BLaER1 (cell line): ENCODE data around the gene KRT72.

Experiments
- H3K27ac ChIP-seq: shearing (Covaris generic); formaldehyde crosslinking; 2 replicates; pipeline ENCODE4 v1.8.1; 2022
- H3K27me3 ChIP-seq: shearing (Covaris generic); formaldehyde crosslinking; 2 replicates; pipeline ENCODE4 v1.8.1; 2022
- H3K36me3 ChIP-seq: shearing (Covaris generic); formaldehyde crosslinking; 2 replicates; pipeline ENCODE4 v1.8.1; 2022
- H3K4me1 ChIP-seq: shearing (Covaris generic); formaldehyde crosslinking; 2 replicates; pipeline ENCODE4 v1.8.1; 2022
- H3K4me2 ChIP-seq: shearing (Covaris generic); formaldehyde crosslinking; 2 replicates; pipeline ENCODE4 v1.8.1; 2022
- H3K4me3 ChIP-seq: shearing (Covaris generic); formaldehyde crosslinking; 2 replicates; pipeline ENCODE4 v1.8.1; 2022
- H3K9ac ChIP-seq: shearing (Covaris generic); formaldehyde crosslinking; 2 replicates; pipeline ENCODE4 v1.8.1; 2022
- H3K9me3 ChIP-seq: shearing (Covaris generic); formaldehyde crosslinking; 2 replicates; pipeline ENCODE4 v1.8.1; 2022
- H4K20me1 ChIP-seq: shearing (Covaris generic); formaldehyde crosslinking; 2 replicates; pipeline ENCODE4 v1.8.1; 2022
- Cebpa-rat ChIP-seq: shearing (Covaris generic); IDR thresholded peaks from 2 replicates; pipeline ENCODE4 v1.8.1; 2022

Gene KRT72

GRCh38 chr12:52630599-52631200 lies 29.4 kb upstream of the KRT72 start:
- peaks cover 43% of the 10 kb centered on the region for H3K4me1 ChIP-seq
- H3K4me3 ChIP-seq, result no peak overlapping the region
- no peaks in the 10 kb centered on the region for H3K27me3 ChIP-seq
- H3K27ac ChIP-seq, result peak overlapping the region; percentile 15; the same call in 1 of the 2 replicates
- H3K9me3 ChIP-seq, result no peaks in the 10 kb centered on the region
- no peaks in the 10 kb centered on the region for H3K36me3 ChIP-seq
- H3K4me2 ChIP-seq, result peak overlapping the region; percentile 35
- no peak overlapping the region for H3K9ac ChIP-seq
- H4K20me1 ChIP-seq, result no peaks in the 10 kb centered on the region
- TF ChIP-seq Cebpa-rat, result no peak

GRCh38 chr12:52630008-52630500 lies 28.8 kb upstream of the KRT72 start:
- H3K4me2 ChIP-seq, result no peak overlapping the region
- H3K27ac ChIP-seq, result no peak overlapping the region
- H3K36me3 ChIP-seq, result no peaks in the 10 kb centered on the region
- H3K27me3 ChIP-seq, result no peaks in the 10 kb centered on the region
- H3K4me1 ChIP-seq, result peaks cover 43% of the 10 kb centered on the region
- H3K9me3 ChIP-seq, result no peaks in the 10 kb centered on the region
- no peaks in the 10 kb centered on the region for H4K20me1 ChIP-seq
- no peak overlapping the region for H3K4me3 ChIP-seq
- TF ChIP-seq Cebpa-rat, result no peak
- no peak overlapping the region for H3K9ac ChIP-seq

- Histone ChIP-seq H3K4me3 (no peak overlapping the region), H3K27ac (no peak overlapping the region), H3K9ac (no peak overlapping the region), H3K27me3 (no peaks in the 10 kb centered on the region), H3K4me2 (no peak overlapping the region), H3K4me1 (peaks cover 41% of the 10 kb centered on the region), H4K20me1 (no peaks in the 10 kb centered on the region), H3K9me3 (no peaks in the 10 kb centered on the region), H3K36me3 (no peaks in the 10 kb centered on the region)
- TF ChIP-seq Cebpa-rat, result no peak
Observed at GRCh38 chr12:52629281-52630007, 28.2 kb upstream of the KRT72 start.

- Histone ChIP-seq H3K9ac (no peak overlapping the region), H3K4me2 (no peak overlapping the region), H3K27ac (no peak overlapping the region), H3K36me3 (no peaks in the 10 kb centered on the region), H3K4me1 (peaks cover 35% of the 10 kb centered on the region), H3K9me3 (no peaks in the 10 kb centered on the region), H3K4me3 (no peak overlapping the region), H4K20me1 (no peaks in the 10 kb centered on the region), H3K27me3 (no peaks in the 10 kb centered on the region)
- no peak for TF ChIP-seq Cebpa-rat
Observed at GRCh38 chr12:52628841-52629240, 27.6 kb upstream of the KRT72 start.

GRCh38 chr12:52628111-52628507 lies 26.8 kb upstream of the KRT72 start:
- Histone ChIP-seq H3K9me3 (no peaks in the 10 kb centered on the region), H3K4me3 (no peak overlapping the region)

GRCh38 chr12:52627395-52628110 lies 26.3 kb upstream of the KRT72 start:
- Histone ChIP-seq H3K4me2 (no peak overlapping the region), H3K9ac (no peak overlapping the region), H3K27ac (no peak overlapping the region), H4K20me1 (no peaks in the 10 kb centered on the region), H3K9me3 (0 out of 2 replicates have a peak, but pooled peaks cover under 1% of the 10 kb centered on the region), H3K4me1 (peaks cover 22% of the 10 kb centered on the region), H3K36me3 (no peaks in the 10 kb centered on the region), H3K27me3 (no peaks in the 10 kb centered on the region), H3K4me3 (no peak overlapping the region)
- no peak for TF ChIP-seq Cebpa-rat

More at GRCh38 chr12:52628111-52628507, 26.8 kb upstream of the KRT72 start:
- no peaks in the 10 kb centered on the region for H4K20me1 ChIP-seq
- H3K4me2 ChIP-seq, result no peak overlapping the region
- no peak overlapping the region for H3K9ac ChIP-seq
- TF ChIP-seq Cebpa-rat, result no peak
- peaks cover 27% of the 10 kb centered on the region for H3K4me1 ChIP-seq
- H3K27ac ChIP-seq, result no peak overlapping the region
- no peaks in the 10 kb centered on the region for H3K27me3 ChIP-seq
- H3K36me3 ChIP-seq, result no peaks in the 10 kb centered on the region

GRCh38 chr12:52622349-52622748 lies 21.1 kb upstream of the KRT72 start:
- TF ChIP-seq Cebpa-rat, result no peak
- no peak overlapping the region for H3K4me3 ChIP-seq
- no peak overlapping the region for H3K4me2 ChIP-seq
- H3K27me3 ChIP-seq, result no peaks in the 10 kb centered on the region
- H3K9ac ChIP-seq, result no peak overlapping the region
- no peak overlapping the region for H3K27ac ChIP-seq
- no peaks in the 10 kb centered on the region for H3K36me3 ChIP-seq
- H4K20me1 ChIP-seq, result no peaks in the 10 kb centered on the region
- H3K4me1 ChIP-seq, result no peaks in the 10 kb centered on the region
- 0 out of 2 replicates have a peak, but pooled peaks cover 4% of the 10 kb centered on the region for H3K9me3 ChIP-seq

- TF ChIP-seq Cebpa-rat, result no peak
- H3K9ac ChIP-seq, result no peak overlapping the region
- H3K27me3 ChIP-seq, result no peaks in the 10 kb centered on the region
- no peaks in the 10 kb centered on the region for H3K36me3 ChIP-seq
- no peaks in the 10 kb centered on the region for H4K20me1 ChIP-seq
- 0 out of 2 replicates have a peak, but pooled peaks cover 4% of the 10 kb centered on the region for H3K9me3 ChIP-seq
- peaks cover 29% of the 10 kb centered on the region for H3K4me1 ChIP-seq
- H3K27ac ChIP-seq, result no peak overlapping the region
- H3K4me3 ChIP-seq, result no peak overlapping the region
- no peak overlapping the region for H3K4me2 ChIP-seq
Observed at GRCh38 chr12:52618866-52619265, 17.6 kb upstream of the KRT72 start.

GRCh38 chr12:52618216-52618615 lies 17.0 kb upstream of the KRT72 start, which contains the start of gene KRT73:
KRT73 (minus strand) TSS chr12:52618559; CDS start chr12:52618524, 35 bp downstream.
- peaks cover 35% of the 10 kb centered on the region for H3K4me1 ChIP-seq
- H4K20me1 ChIP-seq, result no peaks in the 10 kb centered on the region
- H3K9me3 ChIP-seq, result 0 out of 2 replicates have a peak, but pooled peaks cover 4% of the 10 kb centered on the region
- no peak for TF ChIP-seq Cebpa-rat
- no peaks in the 10 kb centered on the region for H3K36me3 ChIP-seq
- no peaks in the 10 kb centered on the region for H3K27me3 ChIP-seq
- no peak within 1 kb of the TSS for H3K4me2 ChIP-seq
- H3K4me3 ChIP-seq, result no peak within 1 kb of the TSS
- no peak within 1 kb of the TSS for H3K9ac ChIP-seq
- no peak within 1 kb of the TSS for H3K27ac ChIP-seq
